ENCODE measurements around the gene TP63.
"Not testable (repeated sequence)": the region's sequence is repeated elsewhere in the genome, so short reads cannot be mapped to it uniquely, and the experiment has no call there.

The TP63 gene

DNA sequence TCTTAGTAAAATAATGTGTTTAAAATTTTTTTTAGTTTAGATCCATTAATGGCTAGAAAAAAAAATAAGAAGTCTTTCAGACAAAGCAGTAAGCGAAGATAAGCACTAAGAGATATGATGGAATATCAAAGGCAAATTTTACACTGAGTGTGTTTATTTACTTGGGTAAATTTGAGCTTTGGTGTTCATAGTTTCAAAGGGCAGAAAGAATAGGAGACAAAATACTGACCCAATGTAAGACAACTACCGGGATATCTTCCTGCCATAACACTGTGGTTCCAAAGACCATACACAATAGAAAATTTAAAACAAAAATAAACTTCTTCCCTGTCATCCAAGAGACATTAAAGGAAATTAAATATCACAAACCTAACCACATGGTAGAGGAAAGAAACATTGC, 25.5 kb upstream of the TP63 start:
- DNase-seq (ENCODE audit: extremely low read depth, low read depth): no peak
- TF ChIP-seq, protein P1, sequence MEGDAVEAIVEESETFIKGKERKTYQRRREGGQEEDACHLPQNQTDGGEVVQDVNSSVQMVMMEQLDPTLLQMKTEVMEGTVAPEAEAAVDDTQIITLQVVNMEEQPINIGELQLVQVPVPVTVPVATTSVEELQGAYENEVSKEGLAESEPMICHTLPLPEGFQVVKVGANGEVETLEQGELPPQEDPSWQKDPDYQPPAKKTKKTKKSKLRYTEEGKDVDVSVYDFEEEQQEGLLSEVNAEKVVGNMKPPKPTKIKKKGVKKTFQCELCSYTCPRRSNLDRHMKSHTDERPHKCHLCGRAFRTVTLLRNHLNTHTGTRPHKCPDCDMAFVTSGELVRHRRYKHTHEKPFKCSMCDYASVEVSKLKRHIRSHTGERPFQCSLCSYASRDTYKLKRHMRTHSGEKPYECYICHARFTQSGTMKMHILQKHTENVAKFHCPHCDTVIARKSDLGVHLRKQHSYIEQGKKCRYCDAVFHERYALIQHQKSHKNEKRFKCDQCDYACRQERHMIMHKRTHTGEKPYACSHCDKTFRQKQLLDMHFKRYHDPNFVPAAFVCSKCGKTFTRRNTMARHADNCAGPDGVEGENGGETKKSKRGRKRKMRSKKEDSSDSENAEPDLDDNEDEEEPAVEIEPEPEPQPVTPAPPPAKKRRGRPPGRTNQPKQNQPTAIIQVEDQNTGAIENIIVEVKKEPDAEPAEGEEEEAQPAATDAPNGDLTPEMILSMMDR (IDR thresholded peaks at IDR 0.05; ENCODE audit: low read depth, low read length): no peak

DNA sequence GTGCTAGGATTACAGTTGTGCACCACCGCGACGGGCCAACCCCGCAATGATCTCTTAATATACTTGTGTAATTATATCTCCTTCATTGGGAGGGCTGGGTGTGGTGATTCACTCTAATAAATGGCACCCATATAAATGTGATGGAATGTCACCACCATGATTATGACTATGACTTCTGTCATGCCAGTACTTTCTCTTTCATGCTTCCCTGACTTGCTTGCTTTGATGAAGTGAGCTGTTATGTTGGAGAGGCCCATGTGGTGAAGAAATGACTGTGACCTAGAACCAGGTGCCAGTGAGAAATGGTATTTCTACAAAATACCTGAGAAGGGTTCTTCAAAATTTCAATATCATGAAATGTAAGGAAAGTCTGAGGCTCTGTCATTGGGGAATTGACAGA, 24.4 kb upstream of the TP63 start:
- DNase-seq (ENCODE audit: extremely low read depth, low read depth): no peak
- TF ChIP-seq, protein P1 (IDR thresholded peaks at IDR 0.05; ENCODE audit: low read depth, low read length): no peak

DNA sequence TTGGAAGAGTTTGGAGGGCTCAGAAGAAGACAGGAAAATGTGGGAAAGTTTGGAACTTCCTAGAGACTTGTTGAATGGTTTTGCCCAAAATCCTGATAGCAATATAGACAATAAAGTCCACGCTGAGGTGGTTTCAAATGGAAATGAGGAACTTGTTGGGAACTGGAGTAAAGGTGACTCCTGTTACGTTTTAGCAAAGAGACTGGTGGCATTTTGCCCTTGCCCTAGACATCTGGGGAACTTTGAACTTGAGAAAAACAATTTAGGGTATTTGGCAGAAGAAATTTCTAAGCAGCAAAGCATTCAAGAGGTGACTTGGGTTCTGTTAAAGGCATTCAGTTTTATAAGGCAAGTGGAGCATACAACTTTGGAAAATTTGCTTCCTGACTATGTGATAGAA, 18.5 kb upstream of the TP63 start:
- not testable (repeated sequence) for DNase-seq (ENCODE audit: extremely low read depth, low read depth)

DNA sequence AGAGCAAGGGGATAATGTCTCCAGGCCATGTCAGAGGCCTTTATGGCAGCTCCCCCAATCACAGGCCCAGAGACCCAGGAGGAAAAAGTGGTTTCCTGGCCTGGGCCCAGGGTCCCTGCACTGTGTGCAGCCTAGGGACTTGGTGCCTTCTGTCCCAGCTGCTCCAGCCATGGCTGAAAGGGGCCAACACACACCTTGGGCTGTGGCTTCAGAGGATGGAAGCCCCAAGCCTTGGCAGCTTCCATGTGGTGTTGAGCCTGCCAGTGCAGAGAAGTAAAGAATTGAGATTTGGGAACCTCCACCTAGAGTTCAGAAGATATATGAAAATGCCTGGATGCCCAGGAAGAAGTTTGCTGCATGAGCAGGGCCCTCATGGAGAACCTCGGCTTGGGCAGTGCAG, 18.1 kb upstream of the TP63 start:
- DNase-seq (ENCODE audit: extremely low read depth, low read depth): no peak
- TF ChIP-seq, protein P1 (IDR thresholded peaks at IDR 0.05; ENCODE audit: low read depth, low read length): no peak

DNA sequence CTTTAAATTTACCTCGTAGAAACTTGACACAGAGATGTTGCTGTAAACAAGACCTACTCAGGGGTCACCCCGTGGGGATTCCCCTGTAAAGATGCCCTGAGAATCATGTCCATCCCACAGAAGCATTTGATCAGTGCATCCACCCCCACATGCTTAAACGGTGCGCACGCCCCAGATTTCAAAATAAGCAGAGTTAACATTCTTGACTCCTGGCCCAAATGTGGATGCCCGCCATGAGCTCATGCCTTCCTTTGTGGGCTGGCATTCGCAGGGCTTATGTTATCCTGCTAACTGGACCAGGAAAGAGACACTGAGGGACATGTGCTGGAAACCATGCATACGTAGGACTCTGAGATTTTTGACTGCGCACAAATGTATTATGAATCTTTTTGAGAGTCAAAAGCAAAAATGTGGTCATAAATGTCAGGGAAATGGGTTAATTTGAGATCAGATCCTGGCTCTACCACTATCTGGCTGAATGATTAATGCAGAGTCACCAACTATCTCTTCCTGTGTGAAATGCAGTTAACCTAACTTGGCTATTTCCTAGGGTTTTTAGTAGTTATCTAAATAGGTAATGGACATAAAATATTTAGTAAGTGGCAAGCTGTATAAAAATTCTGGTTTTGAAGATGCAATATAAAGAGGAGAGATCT, 9.1 kb upstream of the TP63 start:
- TF ChIP-seq, protein P1 (IDR thresholded peaks at IDR 0.05; ENCODE audit: low read depth, low read length): no peak
- no peak for DNase-seq (ENCODE audit: extremely low read depth, low read depth)

DNA sequence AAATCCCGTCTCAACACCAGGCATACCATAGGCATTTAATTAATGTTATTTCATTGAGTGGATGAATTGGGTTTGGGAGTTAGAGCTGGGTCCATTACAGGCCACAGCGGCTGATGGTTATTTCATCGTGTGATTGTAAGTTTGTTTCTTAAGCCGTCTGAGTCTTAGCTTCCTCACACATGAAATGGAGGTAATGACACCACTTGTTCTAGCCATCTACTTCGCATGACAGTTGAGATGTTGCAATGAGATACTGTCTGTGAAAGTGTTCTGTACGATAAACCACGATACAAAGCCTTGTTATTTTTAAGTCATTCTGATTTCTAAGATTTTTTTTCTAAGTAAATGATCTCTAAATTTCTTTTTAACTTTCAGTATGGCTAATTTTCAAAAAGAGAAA, 8.6 kb upstream of the TP63 start:
- no peak for DNase-seq (ENCODE audit: extremely low read depth, low read depth)
- TF ChIP-seq, protein P1 (IDR thresholded peaks at IDR 0.05; ENCODE audit: low read depth, low read length): no peak

DNA sequence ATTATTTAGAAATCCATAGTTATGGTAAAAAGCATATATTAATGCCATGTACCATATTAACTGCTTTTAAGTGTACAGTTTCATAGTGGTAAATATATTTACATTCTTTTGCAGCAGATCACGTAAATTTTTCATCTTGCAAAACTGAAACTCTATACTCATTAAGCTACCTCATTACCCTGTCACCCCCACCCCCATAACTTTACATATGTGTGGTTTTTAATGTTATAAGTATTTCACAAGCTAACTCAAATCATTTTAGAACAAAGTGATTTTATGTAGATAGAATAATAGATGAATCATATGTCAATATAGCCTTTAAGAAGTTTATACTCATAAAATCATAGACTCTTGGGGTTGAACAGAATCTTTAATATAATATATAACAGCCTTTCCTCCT, 7.1 kb upstream of the TP63 start:
- TF ChIP-seq, protein P1 (IDR thresholded peaks at IDR 0.05; ENCODE audit: low read depth, low read length): no peak
- no peak for DNase-seq (ENCODE audit: extremely low read depth, low read depth)

DNA sequence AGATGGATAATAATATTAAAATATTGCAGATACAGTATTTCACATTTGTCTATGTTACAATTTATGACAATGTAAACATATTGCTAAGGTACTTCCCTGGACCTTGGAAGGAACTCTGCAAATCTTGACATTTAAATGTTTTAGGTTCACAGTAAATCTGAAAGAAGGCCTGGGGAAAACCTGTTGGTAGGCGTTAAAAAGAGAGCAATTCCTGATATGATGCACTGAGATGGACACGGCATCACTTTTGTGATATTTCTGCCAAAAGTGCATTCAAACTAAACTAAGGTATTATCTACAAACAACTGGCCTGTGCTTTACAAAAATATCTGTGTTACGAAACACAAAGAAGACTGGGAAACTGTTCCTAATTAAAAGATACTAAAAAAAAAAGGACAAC, 6.1 kb upstream of the TP63 start:
- DNase-seq (ENCODE audit: extremely low read depth, low read depth): no peak
- TF ChIP-seq, protein P1 (IDR thresholded peaks at IDR 0.05; ENCODE audit: low read depth, low read length): no peak

Measured in AG09319 (cell line).